HG02798 (cell line): ENCODE measurements around the gene TRPV4.

Source experiments
- ATAC-seq: cut with Tn5 transposase; IDR thresholded peaks from one replicate; pipeline ENCODE4 v1.9.1; 2021; ENCODE audit warnings: mild to moderate bottlenecking; ENCODE audit not compliant: unreplicated experiment, poor library complexity

TRPV4 gene

DNA sequence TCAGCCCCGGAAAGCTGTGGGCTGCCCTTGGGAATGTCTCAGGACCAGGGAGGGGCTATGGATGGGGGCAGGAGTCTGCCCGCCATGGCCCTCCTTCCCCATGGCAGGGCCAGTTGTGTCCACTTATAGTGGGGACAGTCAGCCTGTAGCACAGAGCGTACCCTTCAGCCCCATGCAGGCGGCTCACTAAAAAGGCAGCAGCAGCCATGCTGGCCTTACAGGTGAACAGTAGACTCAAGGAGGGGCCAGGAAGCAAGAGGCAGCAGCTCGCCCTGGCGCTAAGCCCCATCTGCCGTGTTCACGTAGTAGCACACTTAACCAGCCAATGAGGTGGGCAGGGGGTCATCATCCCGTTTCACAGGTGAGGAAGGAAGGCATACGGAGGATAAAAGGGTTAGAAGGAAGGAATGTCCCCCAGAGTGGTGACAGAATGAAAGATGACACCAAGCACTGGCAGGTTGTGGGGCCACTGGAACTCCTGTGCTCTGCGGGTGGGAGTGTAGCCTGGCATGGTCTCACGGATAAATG lies 66.9 kb downstream of the TRPV4 start:
- ATAC-seq, result no peak

DNA sequence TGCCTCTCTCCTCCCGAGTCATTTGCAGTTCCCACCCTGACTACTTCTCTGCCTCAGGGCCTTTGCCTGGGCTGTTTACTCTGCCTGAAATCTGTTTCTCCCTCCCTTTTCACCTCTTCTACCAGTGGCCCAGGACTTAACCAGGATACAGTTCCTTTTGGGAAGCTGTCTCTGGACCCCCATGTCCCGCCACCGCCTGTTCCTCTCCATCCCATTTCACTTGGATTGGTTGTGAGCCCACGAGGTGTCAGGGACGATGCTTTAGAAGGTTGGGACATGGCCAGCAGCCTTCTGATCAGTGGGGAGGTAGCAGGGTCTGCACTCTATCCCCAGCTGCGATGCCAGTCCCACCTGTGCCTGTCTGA lies 67.8 kb downstream of the TRPV4 start:
- no peak for ATAC-seq

DNA sequence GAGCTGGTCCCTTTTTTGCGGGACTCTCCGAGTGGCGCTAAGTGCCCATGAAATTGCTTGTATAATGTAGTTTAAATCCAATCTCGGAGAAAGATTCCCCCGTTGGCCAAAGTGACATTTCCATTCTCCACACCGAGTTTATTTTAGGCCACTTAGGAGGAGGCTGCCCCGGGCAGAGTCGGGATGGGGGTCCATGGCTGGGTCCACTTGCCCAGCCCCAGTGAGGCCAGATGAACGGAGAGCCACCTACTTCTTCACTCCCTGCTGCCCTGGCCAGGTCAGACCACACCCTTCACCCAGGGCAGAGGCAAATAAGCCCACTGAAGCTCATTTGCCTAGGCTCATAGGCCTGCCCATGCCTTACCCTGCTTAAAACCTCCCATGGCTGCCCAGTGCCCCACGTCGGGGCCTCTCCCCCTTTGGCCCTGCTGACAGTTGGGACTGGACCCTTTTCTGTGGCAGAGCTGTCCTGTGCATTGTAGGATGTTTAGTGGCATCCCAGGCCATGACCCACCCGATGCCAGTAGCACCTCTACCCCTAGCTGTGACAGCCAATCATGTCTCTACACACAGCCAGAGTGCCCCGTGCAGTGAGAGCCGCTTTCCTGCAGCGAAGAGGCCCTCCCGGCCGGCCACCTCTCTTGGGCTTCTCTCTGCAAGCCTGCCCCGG lies 68.3 kb downstream of the TRPV4 start:
- no peak for ATAC-seq

DNA sequence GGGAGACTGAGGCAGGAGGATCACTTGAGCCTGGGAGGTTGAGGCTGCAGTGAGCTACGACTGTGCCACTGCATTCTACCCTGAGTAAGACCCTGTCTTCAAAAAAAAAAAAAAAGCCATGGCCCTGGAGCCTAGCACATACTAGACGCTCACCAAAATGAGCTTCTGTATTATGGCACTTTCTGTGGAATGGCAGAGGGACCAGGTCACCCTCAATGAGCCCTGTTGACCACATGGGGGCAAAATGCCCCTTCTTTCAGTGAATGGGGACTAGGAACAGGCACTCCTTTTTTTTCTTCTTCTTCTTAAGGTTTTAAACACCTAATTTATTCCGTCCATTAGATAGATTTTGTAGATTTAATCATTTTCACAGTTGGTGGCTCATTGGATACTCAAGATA lies 69.1 kb downstream of the TRPV4 start:
- no peak for ATAC-seq

DNA sequence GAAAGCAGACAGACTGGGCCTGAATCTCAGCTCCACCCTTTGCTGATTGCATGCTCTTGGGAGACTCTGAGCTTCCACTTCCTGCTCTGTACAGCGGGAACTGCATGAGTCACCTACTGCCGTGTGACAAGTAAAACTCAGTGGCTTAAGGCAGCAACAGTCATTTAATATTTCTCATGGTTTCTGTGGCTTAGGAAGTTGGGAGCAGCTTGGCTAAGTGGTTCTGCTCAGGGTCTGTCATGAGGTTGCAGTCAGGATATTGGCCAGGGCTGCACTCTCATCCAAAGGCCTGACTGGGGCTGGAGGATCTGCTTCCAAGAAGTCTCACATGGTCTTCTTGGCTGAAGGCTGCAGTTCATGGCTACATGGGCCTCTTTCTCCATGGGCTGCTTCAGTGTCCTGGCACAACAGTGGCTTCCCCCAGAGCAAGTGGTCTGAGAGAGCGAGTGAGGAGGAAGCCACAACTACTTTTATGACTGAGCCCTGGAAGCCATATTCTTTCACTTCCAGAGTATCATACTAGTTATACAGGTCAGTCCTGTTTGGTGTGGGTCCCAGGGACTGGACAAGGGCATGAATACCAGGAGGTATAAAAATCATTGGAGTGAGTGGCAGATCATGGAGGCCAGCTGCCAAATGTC lies 69.9 kb downstream of the TRPV4 start:
- ATAC-seq, result no peak

DNA sequence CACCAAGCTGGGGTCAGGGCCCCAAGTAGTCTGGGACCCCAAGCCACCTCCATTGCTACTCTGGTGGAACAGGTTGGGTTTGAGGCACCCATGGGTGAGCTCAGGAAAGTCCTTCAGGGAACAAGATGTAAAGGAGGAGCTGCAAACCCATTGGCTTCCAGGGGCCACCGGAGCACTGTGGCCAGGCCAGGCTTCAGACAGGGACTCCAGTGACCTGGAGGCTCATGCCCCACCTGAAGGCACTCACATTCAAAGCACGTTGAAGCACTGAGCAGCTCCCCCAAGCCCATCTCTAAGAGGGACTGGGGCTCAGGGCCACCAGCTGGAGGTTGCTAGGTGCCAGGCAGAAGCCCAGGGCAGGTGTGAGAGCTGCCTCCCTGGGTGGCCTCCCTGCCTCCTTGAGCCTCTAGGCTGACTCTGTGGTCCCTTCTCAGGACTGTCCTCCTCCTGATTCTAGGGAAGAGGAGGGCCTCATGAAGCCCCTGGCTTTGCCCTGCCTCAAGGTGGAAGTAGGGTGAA lies 70.5 kb downstream of the TRPV4 start:
- ATAC-seq, result no peak

DNA sequence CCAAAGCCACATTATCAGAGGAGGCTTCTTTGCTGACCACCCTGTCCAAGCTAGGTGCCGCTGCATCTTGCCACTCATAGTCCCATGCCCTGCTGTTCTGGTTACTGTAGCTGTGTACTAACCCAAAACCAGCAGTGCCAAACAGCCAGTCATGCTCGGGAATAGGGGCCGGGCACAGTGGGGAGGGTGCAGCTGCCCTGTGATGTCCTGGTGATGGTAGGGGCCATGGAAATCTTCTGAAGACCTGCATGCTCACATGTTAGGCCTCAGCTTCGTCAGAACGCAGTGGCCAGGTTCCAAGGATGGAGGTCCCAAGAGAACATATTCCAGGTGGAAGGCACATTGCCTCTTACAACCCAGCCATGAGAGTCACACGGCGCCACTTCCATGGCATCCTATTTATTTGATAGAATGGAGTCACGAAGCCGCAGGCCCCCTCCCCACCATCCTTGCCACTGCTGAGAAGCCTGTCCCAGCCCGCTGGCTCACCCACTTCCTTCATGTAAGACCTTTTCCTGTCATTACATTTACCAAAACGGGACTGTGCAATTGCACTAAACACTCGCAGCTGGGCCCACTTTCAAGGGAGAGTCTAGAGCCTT lies 71.0 kb downstream of the TRPV4 start:
- ATAC-seq, result no peak

DNA sequence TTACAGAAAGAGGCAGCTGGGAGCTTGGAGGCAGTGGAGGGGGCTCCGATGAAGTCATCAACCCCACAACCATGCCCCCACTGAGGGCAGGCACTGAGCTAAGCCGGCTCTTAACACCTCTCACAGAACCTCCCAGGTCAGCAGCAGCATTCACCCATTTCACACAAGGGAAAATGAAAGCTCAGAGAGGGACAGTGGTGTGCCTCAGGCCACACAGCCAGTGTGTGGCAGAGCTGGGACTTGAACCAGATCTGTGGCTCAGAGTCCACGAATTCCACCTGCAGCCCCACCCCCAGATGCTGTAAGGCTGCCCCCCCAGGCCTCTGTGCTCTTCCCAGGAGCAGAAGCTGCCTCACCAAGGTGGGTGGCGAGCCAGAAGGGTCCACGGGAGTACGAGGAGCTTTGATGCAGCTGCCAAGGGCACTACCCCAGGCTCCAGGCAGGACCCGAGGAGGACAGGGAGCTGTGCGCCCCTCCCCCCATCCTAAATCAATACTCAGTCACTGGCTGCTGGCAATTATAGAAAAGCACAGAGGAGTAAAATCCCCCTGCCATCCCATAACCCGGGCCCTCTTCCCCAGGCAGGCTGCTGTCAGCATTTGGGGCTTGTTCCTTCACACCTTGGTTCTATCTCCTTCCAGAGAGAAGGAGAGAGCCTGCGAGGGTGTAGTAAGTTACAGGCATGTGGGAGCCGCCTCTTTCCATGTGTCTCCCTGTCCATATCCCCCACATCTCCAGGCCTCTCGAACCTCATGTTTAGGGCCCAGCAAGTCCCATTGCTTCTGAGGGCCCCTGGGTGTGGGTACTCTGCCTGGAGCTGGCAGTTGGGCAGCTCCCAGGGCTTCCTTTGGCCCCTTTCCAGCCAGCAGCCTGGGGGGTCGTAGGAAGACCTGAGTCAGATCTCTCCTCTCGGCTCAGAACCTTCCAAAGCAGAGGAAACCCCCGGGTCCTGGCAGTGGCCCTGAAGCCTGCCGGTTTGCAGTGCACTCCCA lies 72.0 kb downstream of the TRPV4 start:
- no peak for ATAC-seq

DNA sequence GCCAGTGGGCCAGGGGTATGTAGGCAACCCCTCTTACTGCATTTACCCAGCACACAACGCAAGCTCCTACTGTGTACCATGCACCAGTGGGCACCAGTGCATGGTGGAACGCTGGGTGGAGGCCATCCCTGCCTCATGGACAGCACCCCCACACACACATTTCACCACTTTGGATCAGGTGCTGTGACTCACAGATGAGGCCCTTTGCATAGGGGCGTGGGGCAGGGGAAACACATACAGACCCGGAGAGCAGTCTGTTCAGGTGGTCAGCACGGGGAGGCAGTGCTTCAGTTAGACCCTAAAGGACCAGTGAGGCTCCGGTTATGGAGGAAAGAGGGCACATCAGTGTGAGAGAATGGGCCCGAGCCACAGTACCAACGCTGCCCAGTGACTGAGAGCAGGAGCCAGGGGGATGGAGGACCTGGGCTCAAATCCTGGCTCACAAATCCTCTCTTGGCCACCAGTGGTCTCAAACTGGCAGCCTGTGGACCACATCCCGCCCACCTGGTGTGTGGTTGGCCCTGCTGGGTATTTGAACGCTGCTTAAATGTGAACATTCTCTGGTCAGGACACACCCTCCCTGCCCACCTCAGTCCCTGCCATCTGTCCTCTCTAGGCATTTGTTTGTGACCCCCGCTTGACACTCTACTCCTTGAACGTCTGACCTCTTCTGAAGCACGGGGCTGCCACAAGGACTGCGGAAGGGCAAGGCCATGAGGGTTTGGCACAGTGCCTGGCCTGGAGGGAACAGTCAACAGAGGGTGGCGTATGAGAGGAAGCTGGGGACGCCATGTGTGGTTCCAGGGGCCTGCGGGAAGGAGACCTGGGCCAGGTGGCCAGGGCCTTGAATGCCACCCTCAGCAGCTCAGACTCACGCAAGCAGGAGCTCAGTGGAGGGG lies 72.9 kb downstream of the TRPV4 start:
- no peak for ATAC-seq

DNA sequence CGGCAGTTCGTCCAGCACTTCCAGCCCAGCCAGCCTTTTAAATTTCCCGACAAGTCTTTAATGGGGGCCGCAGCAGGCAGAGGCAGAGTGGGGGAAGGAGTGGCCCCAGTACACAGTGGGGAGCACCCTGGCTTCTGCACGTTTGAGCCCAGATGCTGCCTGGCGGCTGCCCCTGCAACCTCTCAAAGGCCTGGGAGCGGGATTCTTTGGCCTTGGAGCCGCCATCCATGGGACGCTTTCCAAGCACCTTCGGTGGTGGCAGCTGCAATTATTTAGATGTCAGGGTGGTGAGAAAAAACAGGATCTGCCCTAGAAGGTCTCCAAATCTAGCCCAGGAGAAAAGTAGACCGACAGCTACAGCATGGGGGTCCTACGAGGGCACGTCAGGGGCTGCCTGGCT lies 73.6 kb downstream of the TRPV4 start:
- ATAC-seq, result no peak

DNA sequence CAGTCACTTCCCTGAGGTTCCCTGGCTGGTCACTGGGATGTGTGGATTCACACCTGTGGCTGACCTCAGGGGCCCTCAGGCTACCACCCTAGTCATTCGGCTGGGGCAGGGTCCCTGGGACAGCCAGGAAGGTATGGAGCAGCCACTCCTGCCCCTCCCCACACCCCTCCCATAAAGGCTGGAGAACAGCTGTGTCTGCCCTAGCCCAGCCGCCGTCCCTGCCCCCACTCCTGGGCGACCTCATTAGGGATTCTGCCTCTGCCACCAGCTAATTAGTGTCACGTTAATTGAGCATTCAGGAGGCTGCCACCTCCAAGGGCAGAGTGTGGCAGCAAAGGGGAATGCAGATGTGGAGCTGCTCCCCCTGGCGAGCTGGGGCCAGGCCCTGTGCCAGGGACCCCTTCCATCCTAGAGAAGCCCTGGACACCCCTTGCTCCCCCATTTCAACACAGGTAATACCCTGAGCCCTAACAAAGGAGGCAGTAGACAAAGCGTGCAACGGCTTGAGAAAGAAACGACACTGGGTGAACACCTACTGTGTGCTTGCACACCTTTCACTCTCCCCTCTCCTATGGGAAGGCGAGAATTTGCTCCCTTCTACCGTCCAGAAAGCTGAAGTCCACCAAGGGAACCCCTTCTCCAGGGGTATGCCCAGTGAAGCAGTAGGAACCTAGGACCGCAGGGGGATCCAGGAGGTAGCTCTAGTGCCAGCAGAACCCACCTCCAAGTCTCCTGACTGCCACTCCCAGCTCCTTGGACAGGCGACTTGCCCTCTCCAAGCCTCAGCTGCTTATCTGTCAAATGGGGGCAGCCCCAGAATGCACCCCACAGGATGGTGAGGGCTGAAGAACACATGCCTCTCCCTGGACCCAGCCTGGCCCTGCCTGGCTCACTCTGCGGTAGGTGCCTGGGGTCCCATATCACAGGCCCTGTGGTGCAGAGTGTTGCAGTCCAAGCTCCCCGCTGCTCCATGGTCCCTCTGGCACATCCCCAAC lies 74.5 kb downstream of the TRPV4 start:
- ATAC-seq, result no peak

DNA sequence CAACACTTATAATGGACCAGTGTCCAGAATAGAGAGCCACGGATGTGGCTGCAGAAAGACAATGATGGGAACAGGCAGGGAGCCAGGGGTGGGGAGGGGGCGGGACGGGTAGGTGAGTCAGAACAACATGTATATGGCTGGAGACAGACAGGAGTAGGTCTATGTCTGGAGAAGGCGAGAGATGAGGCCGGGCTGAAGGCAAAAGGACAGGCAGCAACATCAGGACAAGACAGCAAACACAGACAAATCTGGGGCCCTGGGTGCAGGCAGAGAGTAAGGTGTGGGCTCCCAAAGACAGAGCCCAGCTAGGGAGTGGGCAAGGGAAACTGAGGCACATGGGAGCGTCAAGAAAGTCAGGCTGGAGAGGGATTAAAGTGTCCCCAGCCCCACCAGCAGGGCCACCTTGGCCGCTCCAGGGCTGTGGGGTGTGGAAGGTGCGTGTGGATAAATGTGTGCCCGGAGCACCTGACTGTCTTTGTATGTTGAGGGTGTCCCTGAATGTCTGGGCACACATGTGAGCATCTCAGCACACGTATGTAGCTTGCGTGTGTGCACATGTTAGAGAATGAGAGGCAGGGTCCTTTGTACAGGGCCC lies 75.4 kb downstream of the TRPV4 start:
- ATAC-seq, result no peak

DNA sequence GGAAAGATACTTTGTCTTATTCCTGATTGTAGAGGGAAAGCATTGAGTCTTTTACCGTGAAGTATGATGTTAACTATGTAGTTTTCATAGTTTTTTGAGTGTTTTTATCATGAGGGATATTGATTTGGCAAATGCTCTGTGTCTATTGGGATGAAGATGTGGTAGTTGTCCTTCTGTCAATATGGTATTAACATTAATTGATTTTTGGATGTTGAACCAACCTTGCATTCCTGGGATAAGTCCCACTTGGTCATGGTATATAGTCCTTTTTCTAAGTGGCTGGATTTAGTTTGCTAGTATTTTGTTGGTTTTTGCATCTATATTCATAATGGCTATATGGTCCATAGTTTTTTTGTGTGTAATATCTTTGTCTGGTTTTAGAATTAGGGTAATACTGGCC lies 76.7 kb downstream of the TRPV4 start:
- ATAC-seq, result no peak

DNA sequence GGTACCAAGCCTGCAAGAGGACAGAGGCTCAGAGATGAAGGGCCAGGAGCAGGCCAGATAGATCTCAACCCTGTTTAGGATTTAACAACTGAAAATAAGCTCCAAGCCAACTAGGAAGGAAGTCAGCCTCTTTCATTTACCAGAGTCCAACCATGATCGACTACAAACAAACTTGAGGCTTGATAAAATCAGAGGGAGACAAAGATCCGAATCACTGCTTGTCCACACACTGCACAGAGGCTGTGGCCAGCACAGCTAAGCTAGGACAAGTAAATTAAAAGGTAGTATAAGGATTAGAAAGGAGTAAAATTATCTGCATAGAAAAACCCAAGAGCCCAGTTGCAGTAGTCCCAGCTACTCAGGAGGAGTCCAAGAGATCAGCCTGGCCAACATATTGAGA lies 79.2 kb downstream of the TRPV4 start:
- ATAC-seq, result no peak

DNA sequence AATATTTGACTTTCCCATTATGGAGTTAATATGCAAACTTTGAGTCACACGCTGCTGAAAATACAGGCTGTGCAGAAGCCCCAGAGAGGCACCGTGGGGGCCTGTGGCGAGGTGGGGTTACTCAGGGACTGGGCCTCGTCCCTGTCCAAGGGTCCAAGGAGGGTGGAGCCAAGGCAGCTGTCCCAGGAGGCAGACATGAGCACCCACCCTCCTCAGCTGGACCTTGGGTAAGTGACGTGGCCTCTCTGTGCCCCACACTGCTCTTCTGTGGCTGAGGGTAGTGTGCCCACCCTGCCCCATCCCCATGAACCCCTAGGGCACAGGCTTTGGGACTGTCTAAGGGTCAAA lies 80.2 kb downstream of the TRPV4 start:
- ATAC-seq, result no peak

DNA sequence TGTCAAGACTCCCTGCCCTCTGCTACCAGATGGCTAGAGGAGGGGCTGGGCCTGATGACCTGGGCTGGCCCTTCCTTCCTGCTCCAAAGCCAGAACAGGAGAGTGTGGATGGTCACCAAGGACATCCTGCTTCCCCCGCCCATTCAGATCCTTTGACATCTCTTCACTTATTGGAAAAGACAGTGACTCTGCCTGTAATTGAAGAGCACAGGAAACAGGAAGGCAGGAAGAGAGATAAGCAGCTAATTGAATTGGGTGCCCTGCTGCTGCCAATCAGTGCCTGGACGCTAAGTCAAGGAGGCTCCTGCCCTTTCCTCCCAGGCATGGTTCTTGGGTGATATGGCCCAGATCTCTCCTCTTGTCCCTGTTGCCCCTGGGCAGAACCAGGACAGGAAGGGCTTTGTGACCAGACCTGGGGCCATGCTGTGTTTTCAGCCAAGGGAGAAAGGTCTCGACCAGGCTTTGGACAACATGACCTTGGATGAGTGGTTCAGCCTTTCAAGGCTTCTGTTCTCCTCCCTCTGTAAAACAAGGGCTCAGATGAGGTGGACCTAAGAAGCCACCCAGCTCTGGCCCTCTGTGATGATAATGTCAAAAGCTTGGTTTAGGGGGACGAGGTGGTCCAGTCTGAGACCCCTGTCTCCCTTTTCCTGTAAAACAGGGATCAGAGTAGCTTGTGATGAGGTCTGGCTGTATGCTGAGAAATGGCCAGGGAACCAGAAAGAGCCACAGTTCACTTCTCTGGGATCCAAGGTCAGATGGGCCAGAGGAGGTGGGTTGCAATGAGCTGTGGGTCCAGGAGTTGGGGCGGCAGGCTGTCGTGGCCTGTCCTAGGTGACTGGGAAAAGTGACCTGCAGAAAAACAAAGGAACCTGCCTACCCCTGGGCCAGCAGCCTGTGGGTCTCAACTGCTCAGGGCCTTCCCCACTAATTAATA lies 80.8 kb downstream of the TRPV4 start:
- ATAC-seq, result no peak
